ENCODE results near the gene WDR70. TPM values are rescaled to one million over a fixed set of nuclear protein-coding genes. Genes with fewer than 3 reads are reported as not detected.

WDR70 gene
- total and polyA plus RNA-seq, 4 donors, result 4.0 to 17.7 (median 14.5) TPM

DNA sequence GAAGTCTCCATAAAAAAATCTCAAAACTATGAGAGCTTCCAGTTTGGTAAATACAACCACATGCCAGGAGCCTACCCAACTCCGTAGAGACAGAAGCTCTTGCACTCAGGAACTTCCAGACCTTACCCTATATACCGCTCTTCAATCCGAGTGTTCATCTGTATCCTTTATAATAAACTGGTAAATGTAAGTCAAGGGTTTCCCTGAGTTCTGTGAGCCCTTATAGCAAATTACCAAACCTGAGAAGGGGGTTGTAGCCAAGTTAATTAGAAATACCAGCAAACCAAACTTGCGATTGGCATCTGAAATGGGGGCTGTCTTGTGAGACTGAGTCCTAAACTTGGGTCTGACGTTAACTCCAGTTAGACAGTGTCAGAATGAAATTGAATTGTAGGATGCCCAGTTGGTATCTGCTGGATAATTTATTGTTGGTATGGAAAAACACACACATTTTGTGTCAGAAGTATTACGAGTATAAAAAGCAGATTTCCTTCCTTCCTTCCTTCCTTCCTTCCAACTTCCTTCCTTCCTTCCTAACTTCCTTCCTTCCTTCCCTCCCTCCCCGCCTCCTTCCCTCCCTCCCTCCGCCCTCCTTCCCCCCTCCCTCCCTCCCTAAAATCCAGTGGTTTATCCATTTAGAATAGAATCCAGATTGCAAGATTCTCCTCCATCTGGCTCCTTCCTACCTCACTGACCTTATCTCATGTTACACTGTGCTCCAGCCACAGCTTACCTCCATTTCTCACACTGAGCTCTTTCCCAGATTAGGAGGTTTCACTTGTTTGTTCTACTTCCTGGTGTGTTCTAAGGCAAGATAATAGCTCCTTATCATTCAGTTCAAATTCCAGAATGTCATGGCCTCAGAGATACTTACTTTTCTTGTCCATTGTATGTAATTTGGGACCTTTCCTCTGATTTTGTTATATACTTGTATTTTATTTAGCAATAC is 196.7 kb downstream of the WDR70 start:
- Histone ChIP-seq H3K9me3 (ENCODE audit: control insufficient read depth in 4 of 4, low read length in 3 of 4) (no peaks in the 10 kb centered on the region), H3K4me3 (ENCODE audit: low read depth in 1 of 3, low read length in 3 of 3) (no peak overlapping the region), H3K36me3 (ENCODE audit: control insufficient read depth in 4 of 4, insufficient read depth in 3 of 4, low read depth in 1 of 4, low read length in 3 of 4) (no peaks in the 10 kb centered on the region), H3K9ac (ENCODE audit: low read depth in 1 of 2, low read length in 2 of 2) (no peak overlapping the region), H3K27ac (ENCODE audit: low read depth in 1 of 2, low read length in 2 of 2) (no peak overlapping the region), H3K27me3 (ENCODE audit: control insufficient read depth in 4 of 4, insufficient read depth in 4 of 4, low read length in 3 of 4) (no peaks in the 10 kb centered on the region), H3K4me1 (ENCODE audit: control insufficient read depth in 4 of 4, insufficient read depth in 4 of 4, low read length in 3 of 4) (peaks cover 0 to 2% (median 0%) of the 10 kb centered on the region in 4 donors)
- TF ChIP-seq GABPA (IDR thresholded peaks at IDR 0.05 in 1 of 2, conservative IDR thresholded peaks at IDR 0.05 in 1 of 2) (no peak), TAF1 (conservative IDR thresholded peaks at IDR 0.05) (no peak), FOXA2 (IDR thresholded peaks at IDR 0.05) (no peak), RAD21 (IDR thresholded peaks at IDR 0.05) (no peak), HNF4A (conservative IDR thresholded peaks at IDR 0.05) (no peak)
- TF ChIP-seq, protein P1, sequence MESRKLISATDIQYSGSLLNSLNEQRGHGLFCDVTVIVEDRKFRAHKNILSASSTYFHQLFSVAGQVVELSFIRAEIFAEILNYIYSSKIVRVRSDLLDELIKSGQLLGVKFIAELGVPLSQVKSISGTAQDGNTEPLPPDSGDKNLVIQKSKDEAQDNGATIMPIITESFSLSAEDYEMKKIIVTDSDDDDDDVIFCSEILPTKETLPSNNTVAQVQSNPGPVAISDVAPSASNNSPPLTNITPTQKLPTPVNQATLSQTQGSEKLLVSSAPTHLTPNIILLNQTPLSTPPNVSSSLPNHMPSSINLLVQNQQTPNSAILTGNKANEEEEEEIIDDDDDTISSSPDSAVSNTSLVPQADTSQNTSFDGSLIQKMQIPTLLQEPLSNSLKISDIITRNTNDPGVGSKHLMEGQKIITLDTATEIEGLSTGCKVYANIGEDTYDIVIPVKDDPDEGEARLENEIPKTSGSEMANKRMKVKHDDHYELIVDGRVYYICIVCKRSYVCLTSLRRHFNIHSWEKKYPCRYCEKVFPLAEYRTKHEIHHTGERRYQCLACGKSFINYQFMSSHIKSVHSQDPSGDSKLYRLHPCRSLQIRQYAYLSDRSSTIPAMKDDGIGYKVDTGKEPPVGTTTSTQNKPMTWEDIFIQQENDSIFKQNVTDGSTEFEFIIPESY (IDR thresholded peaks at IDR 0.05), result no peak
- TF ChIP-seq, protein P2, sequence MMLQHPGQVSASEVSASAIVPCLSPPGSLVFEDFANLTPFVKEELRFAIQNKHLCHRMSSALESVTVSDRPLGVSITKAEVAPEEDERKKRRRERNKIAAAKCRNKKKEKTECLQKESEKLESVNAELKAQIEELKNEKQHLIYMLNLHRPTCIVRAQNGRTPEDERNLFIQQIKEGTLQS (IDR thresholded peaks at IDR 0.05), result no peak
- no peak for DNase-seq (ENCODE audit: low spot score)
- 92% methylated on average over 8 of the region's 8 CpGs for WGBS

DNA sequence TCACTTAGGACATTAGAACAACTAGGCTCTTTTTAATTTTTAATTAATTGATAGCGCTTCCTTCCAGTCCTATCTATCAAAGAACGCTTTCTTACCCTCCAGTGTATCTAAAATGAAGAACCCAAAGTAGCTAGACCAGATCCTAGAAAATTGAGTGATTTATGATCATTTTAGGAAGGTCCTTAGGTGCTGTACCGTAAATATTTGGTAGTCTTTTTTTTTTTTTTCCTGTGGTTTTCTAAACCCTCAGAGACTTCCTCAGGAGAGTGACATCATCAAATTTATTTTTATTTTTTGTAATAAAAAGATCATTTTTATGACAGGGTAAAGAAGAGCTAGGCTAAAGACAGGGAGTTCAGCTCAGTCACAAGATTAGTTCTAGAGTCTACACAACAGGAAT is 197.4 kb downstream of the WDR70 start:
- H3K36me3 ChIP-seq (ENCODE audit: control insufficient read depth in 4 of 4, insufficient read depth in 3 of 4, low read depth in 1 of 4, low read length in 3 of 4), result no peaks in the 10 kb centered on the region
- no peak for DNase-seq (ENCODE audit: low spot score)
- H3K27ac ChIP-seq (ENCODE audit: low read depth in 1 of 2, low read length in 2 of 2), result no peak overlapping the region
- no peaks in the 10 kb centered on the region for H3K9me3 ChIP-seq (ENCODE audit: control insufficient read depth in 4 of 4, low read length in 3 of 4)
- 90% methylated on average over 3 of the region's 3 CpGs for WGBS
- H3K9ac ChIP-seq (ENCODE audit: low read depth in 1 of 2, low read length in 2 of 2), result no peak overlapping the region
- H3K27me3 ChIP-seq (ENCODE audit: control insufficient read depth in 4 of 4, insufficient read depth in 4 of 4, low read length in 3 of 4), result no peaks in the 10 kb centered on the region
- peaks cover 0 to 2% (median 0%) of the 10 kb centered on the region in 4 donors for H3K4me1 ChIP-seq (ENCODE audit: control insufficient read depth in 4 of 4, insufficient read depth in 4 of 4, low read length in 3 of 4)
- H3K4me3 ChIP-seq (ENCODE audit: low read depth in 1 of 3, low read length in 3 of 3), result no peak overlapping the region
- TF ChIP-seq, protein P3, sequence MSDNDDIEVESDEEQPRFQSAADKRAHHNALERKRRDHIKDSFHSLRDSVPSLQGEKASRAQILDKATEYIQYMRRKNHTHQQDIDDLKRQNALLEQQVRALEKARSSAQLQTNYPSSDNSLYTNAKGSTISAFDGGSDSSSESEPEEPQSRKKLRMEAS (IDR thresholded peaks at IDR 0.05), result no peak
- no peak for TF ChIP-seq TAF1 (conservative IDR thresholded peaks at IDR 0.05)
- no peak for TF ChIP-seq JUND (IDR thresholded peaks at IDR 0.05)
- TF ChIP-seq, protein P4, sequence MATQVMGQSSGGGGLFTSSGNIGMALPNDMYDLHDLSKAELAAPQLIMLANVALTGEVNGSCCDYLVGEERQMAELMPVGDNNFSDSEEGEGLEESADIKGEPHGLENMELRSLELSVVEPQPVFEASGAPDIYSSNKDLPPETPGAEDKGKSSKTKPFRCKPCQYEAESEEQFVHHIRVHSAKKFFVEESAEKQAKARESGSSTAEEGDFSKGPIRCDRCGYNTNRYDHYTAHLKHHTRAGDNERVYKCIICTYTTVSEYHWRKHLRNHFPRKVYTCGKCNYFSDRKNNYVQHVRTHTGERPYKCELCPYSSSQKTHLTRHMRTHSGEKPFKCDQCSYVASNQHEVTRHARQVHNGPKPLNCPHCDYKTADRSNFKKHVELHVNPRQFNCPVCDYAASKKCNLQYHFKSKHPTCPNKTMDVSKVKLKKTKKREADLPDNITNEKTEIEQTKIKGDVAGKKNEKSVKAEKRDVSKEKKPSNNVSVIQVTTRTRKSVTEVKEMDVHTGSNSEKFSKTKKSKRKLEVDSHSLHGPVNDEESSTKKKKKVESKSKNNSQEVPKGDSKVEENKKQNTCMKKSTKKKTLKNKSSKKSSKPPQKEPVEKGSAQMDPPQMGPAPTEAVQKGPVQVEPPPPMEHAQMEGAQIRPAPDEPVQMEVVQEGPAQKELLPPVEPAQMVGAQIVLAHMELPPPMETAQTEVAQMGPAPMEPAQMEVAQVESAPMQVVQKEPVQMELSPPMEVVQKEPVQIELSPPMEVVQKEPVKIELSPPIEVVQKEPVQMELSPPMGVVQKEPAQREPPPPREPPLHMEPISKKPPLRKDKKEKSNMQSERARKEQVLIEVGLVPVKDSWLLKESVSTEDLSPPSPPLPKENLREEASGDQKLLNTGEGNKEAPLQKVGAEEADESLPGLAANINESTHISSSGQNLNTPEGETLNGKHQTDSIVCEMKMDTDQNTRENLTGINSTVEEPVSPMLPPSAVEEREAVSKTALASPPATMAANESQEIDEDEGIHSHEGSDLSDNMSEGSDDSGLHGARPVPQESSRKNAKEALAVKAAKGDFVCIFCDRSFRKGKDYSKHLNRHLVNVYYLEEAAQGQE (IDR thresholded peaks at IDR 0.05), result no peak
- TF ChIP-seq EGR1 (IDR thresholded peaks at IDR 0.05; ENCODE audit: low read depth in 2 of 2), result no peak
- TF ChIP-seq SP1 (IDR thresholded peaks at IDR 0.05), result no peak
- no peak for TF ChIP-seq GABPA (IDR thresholded peaks at IDR 0.05 in 1 of 2, conservative IDR thresholded peaks at IDR 0.05 in 1 of 2)
- no peak for TF ChIP-seq HNF4G (IDR thresholded peaks at IDR 0.05)
- TF ChIP-seq RXRA (IDR thresholded peaks at IDR 0.05), result no peak
- TF ChIP-seq NR2F2 (IDR thresholded peaks at IDR 0.05), result no peak

Measured in liver (tissue), 9 donors.